Fibroblast of lung (primary cell): ENCODE data around the gene C13orf42. TPM values are rescaled to one million over a fixed set of nuclear protein-coding genes. Genes with fewer than 3 reads are reported as not detected.
"Not testable (repeated sequence)": the region's sequence is repeated elsewhere in the genome, so short reads cannot be mapped to it uniquely, and the experiment has no call there.

Experiments
- DNase-seq, 2 donors: peaks; one replicate each; pipeline versions ENCODE4 v3.0.0 to v3.0.0-alpha.2; 2010; ENCODE audit warnings: low read depth in 2 of 2
- H2AFZ ChIP-seq: 2 replicates; pipeline ENCODE4 v1.5.1; 2012; ENCODE audit warnings: low read length, control low read depth, inconsistent platforms
- H3K27ac ChIP-seq: 2 replicates; pipeline ENCODE4 v1.5.1; 2011; ENCODE audit warnings: low read length, control low read depth; ENCODE audit not compliant: insufficient read depth
- H3K27me3 ChIP-seq: 2 replicates; pipeline ENCODE4 v1.5.1; 2011; ENCODE audit warnings: mild to moderate bottlenecking, low read length; ENCODE audit not compliant: control insufficient read depth, insufficient read depth
- H3K36me3 ChIP-seq: 2 replicates; pipeline ENCODE4 v1.5.1; 2011; ENCODE audit warnings: low read length; ENCODE audit not compliant: control insufficient read depth, insufficient read depth
- H3K4me1 ChIP-seq: 2 replicates; pipeline ENCODE4 v1.5.1; 2011; ENCODE audit warnings: low read length; ENCODE audit not compliant: control insufficient read depth, insufficient read depth; ENCODE audit errors: extremely low read depth
- H3K4me2 ChIP-seq: 2 replicates; pipeline ENCODE4 v1.5.1; 2011; ENCODE audit warnings: low read length, control low read depth; ENCODE audit not compliant: insufficient read depth; ENCODE audit errors: extremely low read depth
- H3K4me3 ChIP-seq, 4 experiments: fragments of 200-600 bp in 1 of 4; sonication (generic) in 1 of 4; replicated peaks in 1 of 4; 2 replicates each; pipeline ENCODE4 v1.5.1; 2011 to 2016; ENCODE audit warnings: low read length in 4 of 4, low read depth in 3 of 4, mild to moderate bottlenecking in 3 of 4, control low read depth in 2 of 4, inconsistent platforms in 1 of 4, mixed read lengths in 1 of 4; ENCODE audit not compliant: insufficient read depth in 1 of 4; ENCODE audit errors: control extremely low read depth in 1 of 4
- H3K79me2 ChIP-seq: 2 replicates; pipeline ENCODE4 v1.5.1; 2012; ENCODE audit warnings: mild to moderate bottlenecking, low read length, inconsistent platforms; ENCODE audit not compliant: control insufficient read depth, insufficient read depth
- H3K9ac ChIP-seq: 2 replicates; pipeline ENCODE4 v1.5.1; 2011; ENCODE audit warnings: mild to moderate bottlenecking, low read length, control low read depth; ENCODE audit not compliant: insufficient read depth
- H3K9me3 ChIP-seq: 2 replicates; pipeline ENCODE4 v1.5.1; 2012; ENCODE audit warnings: low read depth, low read length; ENCODE audit not compliant: control insufficient read depth, insufficient read depth
- H4K20me1 ChIP-seq: 2 replicates; pipeline ENCODE4 v1.5.1; 2011; ENCODE audit warnings: low read length; ENCODE audit not compliant: control insufficient read depth, insufficient read depth; ENCODE audit errors: extremely low read depth
- EZH2 ChIP-seq: IDR thresholded peaks from 2 replicates; pipeline ENCODE4 v1.5.1; 2012; ENCODE audit warnings: low read length, control low read depth, mild to moderate bottlenecking; ENCODE audit errors: missing control alignments
- polyA plus RNA-seq, 2 donors: library from polyadenylated mRNA; depleted of rRNA in 1 of 2; stranded (reverse) in 1 of 2; unstranded in 1 of 2; fragments of >200 nt; gene quantifications; 2 replicates each; pipeline ENCODE4 v1.2.1, GENCODE V29; 2011 to 2012; ENCODE audit warnings: missing spikeins in 1 of 2
- total RNA-seq: library from RNA; depleted of rRNA; stranded (reverse); fragments of >200 nt; gene quantifications from 2 replicates; pipeline ENCODE4 v1.2.1, GENCODE V29; 2014
- TF ChIP-seq, protein P1 (sequence below), 2 donors: IDR thresholded peaks in 1 of 2; conservative IDR thresholded peaks in 1 of 2; 1 replicate in 1 of 2; 2 replicates in 1 of 2; pipeline ENCODE4 v1.5.1; 2011 to 2012; ENCODE audit warnings: low read length in 2 of 2, control low read depth in 1 of 2, inconsistent platforms in 1 of 2, low read depth in 1 of 2, mild to moderate bottlenecking in 1 of 2

Gene C13orf42
- total and polyA plus RNA-seq, 2 donors (not counting 1 experiment from before 2014, with no cell fraction given): not detected

- Histone ChIP-seq H3K9me3 (no peaks in the 10 kb centered on the region), H3K36me3 (no peaks in the 10 kb centered on the region), H3K4me1 (no peaks in the 10 kb centered on the region), H3K4me3 (no peak overlapping the region), H3K79me2 (no peaks in the 10 kb centered on the region), H2AFZ (no peak overlapping the region), H3K9ac (no peak overlapping the region), H4K20me1 (no peaks in the 10 kb centered on the region), H3K27me3 (peaks cover 6% of the 10 kb centered on the region), H3K27ac (no peak overlapping the region), H3K4me2 (no peak overlapping the region)
- peak; percentile 50 to 56 for DNase-seq
- TF ChIP-seq, protein P1, sequence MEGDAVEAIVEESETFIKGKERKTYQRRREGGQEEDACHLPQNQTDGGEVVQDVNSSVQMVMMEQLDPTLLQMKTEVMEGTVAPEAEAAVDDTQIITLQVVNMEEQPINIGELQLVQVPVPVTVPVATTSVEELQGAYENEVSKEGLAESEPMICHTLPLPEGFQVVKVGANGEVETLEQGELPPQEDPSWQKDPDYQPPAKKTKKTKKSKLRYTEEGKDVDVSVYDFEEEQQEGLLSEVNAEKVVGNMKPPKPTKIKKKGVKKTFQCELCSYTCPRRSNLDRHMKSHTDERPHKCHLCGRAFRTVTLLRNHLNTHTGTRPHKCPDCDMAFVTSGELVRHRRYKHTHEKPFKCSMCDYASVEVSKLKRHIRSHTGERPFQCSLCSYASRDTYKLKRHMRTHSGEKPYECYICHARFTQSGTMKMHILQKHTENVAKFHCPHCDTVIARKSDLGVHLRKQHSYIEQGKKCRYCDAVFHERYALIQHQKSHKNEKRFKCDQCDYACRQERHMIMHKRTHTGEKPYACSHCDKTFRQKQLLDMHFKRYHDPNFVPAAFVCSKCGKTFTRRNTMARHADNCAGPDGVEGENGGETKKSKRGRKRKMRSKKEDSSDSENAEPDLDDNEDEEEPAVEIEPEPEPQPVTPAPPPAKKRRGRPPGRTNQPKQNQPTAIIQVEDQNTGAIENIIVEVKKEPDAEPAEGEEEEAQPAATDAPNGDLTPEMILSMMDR (conservative IDR thresholded peaks at IDR 0.05 in 1 of 2, IDR thresholded peaks at IDR 0.05 in 1 of 2; ENCODE audit: low read depth in 1 of 2, low read length in 2 of 2): peak; percentile 72 to 90
- TF ChIP-seq EZH2: no peak
Observed at GRCh38 chr13:51125495-51126226, 14.6 kb upstream of the C13orf42 start.

DNA sequence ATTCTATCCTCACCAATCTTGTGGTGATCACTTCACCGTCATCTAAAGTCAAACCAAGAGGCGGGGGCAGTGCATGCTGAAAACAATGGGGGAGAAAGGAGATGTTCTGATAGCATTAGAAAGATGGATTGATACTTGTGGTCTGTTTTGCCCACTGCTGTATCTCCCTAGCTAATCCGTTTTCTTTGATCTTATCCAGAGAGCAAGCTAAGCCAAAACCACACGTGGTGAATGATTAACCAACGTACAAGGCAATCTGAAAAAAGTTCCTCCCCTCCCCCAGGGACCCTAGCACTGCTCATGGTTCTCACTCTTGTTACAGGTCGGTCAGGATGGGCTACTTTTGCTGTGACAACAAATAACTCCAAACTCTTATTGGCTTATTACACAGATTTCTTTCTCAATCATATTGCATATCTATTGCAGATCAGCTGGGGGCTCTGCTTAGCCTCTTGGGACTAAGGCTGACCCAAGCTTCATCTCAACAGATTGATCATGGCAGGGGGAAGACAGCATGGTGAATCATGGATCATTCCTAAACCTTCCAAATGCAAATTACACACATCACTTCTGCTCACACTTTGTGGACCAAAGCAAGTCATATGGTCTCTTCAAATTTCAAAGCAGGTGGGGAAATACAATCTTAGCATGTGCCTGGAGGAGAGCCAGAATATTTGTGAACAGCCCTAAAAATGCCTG lies 11.9 kb upstream of the C13orf42 start:
- no peak overlapping the region for H3K4me3 ChIP-seq
- TF ChIP-seq EZH2: no peak
- TF ChIP-seq, protein P1 (conservative IDR thresholded peaks at IDR 0.05 in 1 of 2, IDR thresholded peaks at IDR 0.05 in 1 of 2; ENCODE audit: low read depth in 1 of 2, low read length in 2 of 2): no peak
- no peaks in the 10 kb centered on the region for H3K9me3 ChIP-seq
- H3K79me2 ChIP-seq: no peaks in the 10 kb centered on the region
- H2AFZ ChIP-seq: no peak overlapping the region
- no peak overlapping the region for H3K9ac ChIP-seq
- peak in 1 of 2 donors; percentile 28 for DNase-seq
- H3K4me1 ChIP-seq: no peaks in the 10 kb centered on the region
- peaks cover 6% of the 10 kb centered on the region for H3K27me3 ChIP-seq
- no peaks in the 10 kb centered on the region for H3K36me3 ChIP-seq
- H3K4me2 ChIP-seq: no peak overlapping the region
- no peak overlapping the region for H3K27ac ChIP-seq
- no peaks in the 10 kb centered on the region for H4K20me1 ChIP-seq

DNA sequence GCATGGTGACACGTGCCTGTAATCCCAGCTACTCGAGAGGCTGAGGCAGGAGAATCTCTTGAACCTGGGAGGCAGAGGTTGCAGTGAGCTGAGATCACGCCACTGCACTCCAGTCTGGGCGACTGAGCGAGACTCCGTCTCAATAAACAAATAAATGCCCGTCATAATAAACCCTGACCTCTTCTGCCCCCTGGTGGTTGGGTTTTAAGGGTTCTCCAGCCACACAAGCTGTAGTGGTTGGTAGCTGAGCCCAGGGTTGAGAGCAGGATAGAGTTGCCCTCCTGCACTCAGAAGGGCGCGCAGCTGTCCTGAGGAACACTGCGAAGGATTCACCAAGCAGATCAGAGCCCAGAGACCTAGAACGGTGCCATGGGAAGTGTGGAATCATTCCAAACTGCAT lies 9.8 kb upstream of the C13orf42 start:
- H3K27ac ChIP-seq, H3K9ac ChIP-seq, H3K4me2 ChIP-seq, H4K20me1 ChIP-seq, H3K27me3 ChIP-seq, H3K9me3 ChIP-seq, H2AFZ ChIP-seq, DNase-seq, H3K79me2 ChIP-seq, H3K4me1 ChIP-seq, H3K36me3 ChIP-seq, H3K4me3 ChIP-seq: not testable (repeated sequence)
- TF ChIP-seq, protein P1 (conservative IDR thresholded peaks at IDR 0.05 in 1 of 2, IDR thresholded peaks at IDR 0.05 in 1 of 2; ENCODE audit: low read depth in 1 of 2, low read length in 2 of 2): peak in 1 of 2 donors; percentile 25
